ENCODE results near the gene OR8B4.
"Not testable (repeated sequence)": the region's sequence is repeated elsewhere in the genome, so short reads cannot be mapped to it uniquely, and the experiment has no call there.

The OR8B4 gene, protein sequence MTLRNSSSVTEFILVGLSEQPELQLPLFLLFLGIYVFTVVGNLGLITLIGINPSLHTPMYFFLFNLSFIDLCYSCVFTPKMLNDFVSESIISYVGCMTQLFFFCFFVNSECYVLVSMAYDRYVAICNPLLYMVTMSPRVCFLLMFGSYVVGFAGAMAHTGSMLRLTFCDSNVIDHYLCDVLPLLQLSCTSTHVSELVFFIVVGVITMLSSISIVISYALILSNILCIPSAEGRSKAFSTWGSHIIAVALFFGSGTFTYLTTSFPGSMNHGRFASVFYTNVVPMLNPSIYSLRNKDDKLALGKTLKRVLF

GRCh38 chr11:124424384-124424921, at the start of gene OR8B4:
Gene OR8B4 (minus strand): TSS chr11:124424871. CDS start chr11:124424871, 0 bp downstream.
- DNase-seq (ENCODE audit: low read depth), result no peak

GRCh38 chr11:124474079-124474478, 49.4 kb upstream of the OR8B4 start:
- no peak for DNase-seq (ENCODE audit: low read depth)

GRCh38 chr11:124473476-124473875, 48.8 kb upstream of the OR8B4 start:
- DNase-seq (ENCODE audit: low read depth), result no peak

DNA sequence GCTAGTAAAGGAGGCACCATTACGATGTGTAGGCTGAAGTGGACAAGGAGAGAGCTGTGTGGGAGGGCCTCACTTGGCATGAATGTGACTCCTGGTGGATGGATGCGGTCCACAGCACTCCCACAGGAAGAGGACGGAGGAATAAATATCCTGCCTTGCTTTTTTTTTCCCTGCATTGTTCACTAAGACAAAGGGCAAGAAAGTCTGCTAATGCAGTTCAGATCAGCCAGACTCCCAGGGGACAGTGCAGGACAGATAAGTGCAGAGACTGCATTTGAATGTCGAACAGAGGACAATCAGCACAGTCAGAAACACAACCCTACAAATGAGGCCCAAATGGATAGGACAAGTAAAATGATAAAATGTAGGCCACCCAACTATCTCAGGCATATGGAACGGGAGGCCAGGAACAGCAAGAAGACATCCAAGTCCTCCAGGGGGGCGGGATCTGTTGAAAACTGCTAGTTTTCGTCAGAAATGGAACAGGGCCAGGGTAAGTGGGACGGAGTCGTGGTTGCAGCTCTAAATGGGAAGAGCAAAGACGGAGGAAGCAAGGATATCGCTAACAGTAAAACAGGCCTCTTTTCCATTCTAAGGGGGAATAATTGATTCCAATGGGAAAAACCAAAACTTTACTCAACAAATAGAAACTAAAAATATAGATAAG, 46.0 kb upstream of the OR8B4 start:
- DNase-seq (ENCODE audit: low read depth), result no peak

GRCh38 chr11:124467381-124467927, 42.8 kb upstream of the OR8B4 start:
- no peak for DNase-seq (ENCODE audit: low read depth)

DNA sequence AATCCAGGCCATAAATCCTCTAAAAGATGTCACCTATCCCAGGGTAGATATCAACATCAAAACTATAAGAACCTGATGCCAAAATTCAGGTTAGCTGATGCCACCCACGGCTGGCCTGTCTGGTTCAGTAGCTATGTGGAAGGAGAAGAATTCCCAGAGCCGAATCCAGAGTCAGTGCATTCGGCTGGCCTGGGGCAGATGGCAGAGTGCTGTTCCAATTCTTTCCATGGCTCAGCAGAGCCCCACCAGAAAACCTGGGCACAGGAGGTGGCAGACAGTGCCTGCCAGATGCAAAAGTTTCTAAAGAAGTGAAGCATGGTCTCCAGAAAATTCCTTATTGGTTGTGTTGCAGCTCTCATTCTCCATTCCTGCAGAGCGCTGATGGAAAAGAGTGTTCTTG, 40.7 kb upstream of the OR8B4 start:
- no peak for DNase-seq (ENCODE audit: low read depth)

- no peak for DNase-seq (ENCODE audit: low read depth)
Measured at GRCh38 chr11:124463990-124464389, 39.3 kb upstream of the OR8B4 start.

GRCh38 chr11:124463324-124463723, 38.7 kb upstream of the OR8B4 start:
- DNase-seq (ENCODE audit: low read depth), result no peak

- DNase-seq (ENCODE audit: low read depth), result no peak
Measured at GRCh38 chr11:124460459-124460858, 35.8 kb upstream of the OR8B4 start.

- not testable (repeated sequence) for DNase-seq (ENCODE audit: low read depth)
Measured at GRCh38 chr11:124459379-124459778, 34.7 kb upstream of the OR8B4 start.

DNA sequence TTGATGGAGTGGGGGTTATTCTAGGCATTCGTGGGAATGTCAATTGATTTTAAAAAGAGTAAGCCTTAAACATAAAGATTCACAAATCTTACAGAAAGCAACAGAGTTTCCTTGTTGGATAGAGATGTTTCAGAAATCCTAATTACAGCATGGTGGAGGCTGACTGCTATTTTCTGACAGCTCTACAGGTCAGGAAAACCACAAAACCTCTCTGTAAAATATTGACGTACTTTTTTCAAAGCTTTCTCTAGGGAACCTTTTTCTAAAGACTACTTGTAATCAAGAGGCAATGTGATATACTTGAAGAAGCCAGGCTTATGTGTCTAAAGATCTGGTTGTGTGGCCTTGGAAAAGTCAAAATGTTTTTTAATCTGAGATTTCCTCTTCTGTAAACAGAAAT, 29.9 kb upstream of the OR8B4 start:
- no peak for DNase-seq (ENCODE audit: low read depth)

DNA sequence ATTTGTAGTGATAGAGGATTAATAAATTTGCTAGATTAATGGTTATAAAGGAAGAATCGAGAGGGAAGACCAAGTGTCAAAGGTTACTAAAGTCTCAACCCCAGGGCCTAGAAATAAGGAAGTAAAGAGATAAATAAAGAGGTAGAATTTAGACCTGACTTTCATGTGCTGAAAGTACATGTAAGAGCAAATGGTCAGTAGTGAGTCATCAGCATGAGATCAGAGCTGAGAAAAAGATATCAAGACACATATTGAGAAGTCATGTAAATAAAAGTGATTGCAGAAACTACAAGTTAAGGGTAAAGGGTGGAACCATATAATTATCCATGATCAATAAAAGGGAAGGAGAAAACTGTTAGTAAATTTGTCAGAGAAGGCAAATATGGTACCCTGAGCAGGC, 22.2 kb upstream of the OR8B4 start:
- no peak for DNase-seq (ENCODE audit: low read depth)

DNA sequence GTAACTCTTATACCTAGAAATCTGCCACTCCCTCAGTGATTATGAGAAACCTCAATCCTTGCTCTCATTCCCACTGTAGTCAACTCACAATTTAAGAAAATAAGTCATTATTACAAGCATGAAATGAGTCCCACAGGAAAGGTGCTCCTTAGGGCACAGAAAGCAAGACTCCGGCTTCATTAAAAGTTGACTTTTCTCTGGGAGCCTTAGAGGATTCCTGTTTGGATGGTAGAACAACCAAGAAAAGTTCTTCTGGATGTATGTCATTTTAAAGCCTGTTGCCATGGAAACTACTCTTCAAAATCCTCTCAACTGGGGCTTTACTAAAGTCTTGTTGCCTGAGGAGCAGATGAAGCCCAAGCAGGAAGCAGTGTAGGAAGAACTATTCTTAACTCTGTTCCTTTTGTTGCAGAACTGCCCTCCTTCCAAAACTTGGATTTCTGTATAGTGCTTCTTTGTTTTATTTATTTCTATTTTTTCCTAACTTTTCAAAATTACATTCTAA, 21.0 kb upstream of the OR8B4 start, which contains the start of gene OR8B8:
TSS of gene OR8B8 (minus strand) at position 51 of the 505 bp plus-strand sequence. CDS start 4,611 bp downstream, outside the sequence.
- no peak for DNase-seq (ENCODE audit: low read depth)

DNA sequence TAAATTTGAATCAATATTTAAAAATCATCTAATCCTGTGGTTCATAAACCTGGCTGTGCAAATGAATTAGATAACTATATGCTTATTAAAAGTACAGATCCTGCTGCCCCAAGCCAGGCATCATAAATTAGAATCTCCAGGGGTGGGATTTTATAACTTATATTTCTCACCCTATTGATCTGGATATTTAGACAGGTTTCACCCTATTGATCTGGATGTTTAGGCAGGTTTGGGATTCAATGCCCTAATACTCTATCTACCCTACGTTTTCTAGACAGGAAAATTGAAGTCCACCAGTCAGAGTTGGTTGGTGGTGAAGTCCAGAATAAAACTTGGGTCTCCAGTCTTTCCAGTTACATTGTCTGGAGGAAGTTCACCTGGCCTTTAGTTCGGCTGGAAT, 18.2 kb upstream of the OR8B4 start:
- DNase-seq (ENCODE audit: low read depth), result no peak

DNA sequence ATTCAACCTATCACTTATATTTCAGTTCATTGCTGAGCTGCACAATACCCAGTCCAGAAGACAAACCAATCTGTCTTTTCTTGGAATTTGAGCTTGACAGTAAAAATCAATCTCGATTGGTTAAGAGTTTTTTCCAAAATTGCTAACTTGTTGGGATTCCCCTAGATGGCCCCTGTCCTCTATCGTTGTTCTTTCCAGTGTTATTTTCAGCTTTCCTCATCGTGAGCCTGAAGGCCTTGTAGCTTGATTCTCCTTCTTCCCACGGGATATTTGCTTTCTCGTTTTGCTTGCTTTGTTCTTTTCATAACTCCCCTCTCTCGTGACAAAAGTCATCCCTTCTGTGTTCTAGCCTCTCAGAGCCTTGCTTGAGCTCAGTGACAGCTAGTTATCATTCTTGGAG, 17.8 kb upstream of the OR8B4 start:
- DNase-seq (ENCODE audit: low read depth), result no peak

GRCh38 chr11:124441519-124441918, 16.8 kb upstream of the OR8B4 start:
- no peak for DNase-seq (ENCODE audit: low read depth)

DNA sequence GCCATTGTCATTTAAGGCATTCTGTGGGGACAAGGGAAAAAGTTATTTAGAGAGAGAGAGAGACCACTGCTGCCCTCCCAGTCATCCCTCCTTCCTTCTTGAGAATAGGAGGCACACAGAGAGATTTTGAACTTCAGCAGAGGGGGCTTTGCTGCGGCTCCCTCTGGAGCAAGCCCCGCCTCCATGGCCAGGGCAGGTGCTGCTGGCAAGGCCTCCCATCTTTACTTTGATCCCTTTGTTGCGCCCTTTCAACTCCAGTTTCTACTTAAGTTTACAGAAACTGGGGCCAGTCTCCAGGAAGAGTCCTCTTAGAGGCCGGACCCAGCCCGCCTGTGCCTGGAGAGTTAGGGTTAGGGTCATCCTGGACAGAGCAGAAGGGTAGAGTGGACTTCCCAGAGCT, 16.4 kb upstream of the OR8B4 start:
- DNase-seq (ENCODE audit: low read depth), result no peak

DNA sequence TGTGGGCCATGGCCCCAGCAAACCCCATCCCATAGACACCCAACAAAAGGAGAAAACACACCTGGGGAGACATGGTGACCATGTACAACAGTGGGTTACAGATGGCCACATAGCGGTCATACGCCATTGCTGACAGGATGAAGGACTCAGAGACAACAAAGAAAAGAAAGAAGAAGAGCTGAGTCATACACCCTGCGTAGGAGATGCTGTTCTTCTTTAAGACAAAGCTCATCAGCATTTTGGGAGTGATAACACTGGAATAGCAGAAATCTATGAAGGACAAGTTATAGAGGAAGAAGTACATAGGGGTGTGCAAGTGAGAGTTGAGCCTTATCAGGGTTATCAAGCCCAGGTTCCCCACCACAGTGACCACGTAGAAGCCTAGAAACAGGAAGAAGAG, 15.9 kb upstream of the OR8B4 start:
- no peak for DNase-seq (ENCODE audit: low read depth)

- DNase-seq (ENCODE audit: low read depth), result no peak
Measured at GRCh38 chr11:124434699-124435098, 10.0 kb upstream of the OR8B4 start.

DNA sequence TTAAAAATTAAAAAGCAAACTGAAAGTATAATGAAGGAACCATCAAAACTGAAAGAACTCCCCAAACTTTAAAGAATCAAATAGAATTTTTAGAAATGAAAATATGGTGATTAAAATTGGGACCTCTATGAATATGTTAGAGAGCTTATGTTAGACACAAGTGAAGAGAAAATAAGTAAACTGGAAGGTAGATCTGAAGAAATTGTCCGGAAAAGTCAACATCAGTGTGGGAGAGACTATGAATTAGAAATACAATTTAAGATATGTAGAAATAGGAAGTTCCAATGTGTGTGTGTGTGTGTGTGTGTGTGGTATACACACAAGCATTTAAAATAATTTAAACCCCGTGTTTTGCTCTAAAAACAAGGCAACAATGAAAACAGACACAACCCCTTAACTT, 4.9 kb upstream of the OR8B4 start:
- DNase-seq (ENCODE audit: low read depth), result no peak

GRCh38 chr11:124421043-124421442, 3.6 kb downstream of the OR8B4 start:
- DNase-seq (ENCODE audit: low read depth), result no peak

DNA sequence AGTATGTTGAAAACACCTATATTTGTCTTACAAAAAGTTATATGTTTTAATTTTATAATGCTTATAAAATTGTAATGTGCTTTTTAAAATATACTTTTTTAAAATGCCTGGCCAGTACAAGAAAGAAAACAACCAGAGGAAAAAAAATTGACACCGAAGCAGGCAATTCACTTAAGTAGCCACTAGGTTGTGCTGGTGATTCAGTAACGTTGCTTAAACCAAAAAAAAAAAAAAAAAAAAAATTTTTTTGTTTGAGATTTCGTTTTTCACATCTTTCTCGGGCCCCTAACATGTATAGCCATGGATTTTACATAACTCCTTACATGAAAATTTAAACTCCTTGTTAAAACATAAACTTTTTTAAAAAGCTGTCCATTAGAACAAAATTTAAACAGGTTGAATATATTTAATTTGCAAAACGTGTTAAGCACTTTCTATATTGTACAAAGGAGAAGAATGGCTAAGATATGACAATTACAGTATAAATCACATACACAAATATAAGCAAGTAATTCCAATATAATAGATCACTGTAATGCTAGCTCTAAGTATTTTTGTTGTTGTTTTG, 9.2 kb downstream of the OR8B4 start:
- no peak for DNase-seq (ENCODE audit: low read depth)

DNA sequence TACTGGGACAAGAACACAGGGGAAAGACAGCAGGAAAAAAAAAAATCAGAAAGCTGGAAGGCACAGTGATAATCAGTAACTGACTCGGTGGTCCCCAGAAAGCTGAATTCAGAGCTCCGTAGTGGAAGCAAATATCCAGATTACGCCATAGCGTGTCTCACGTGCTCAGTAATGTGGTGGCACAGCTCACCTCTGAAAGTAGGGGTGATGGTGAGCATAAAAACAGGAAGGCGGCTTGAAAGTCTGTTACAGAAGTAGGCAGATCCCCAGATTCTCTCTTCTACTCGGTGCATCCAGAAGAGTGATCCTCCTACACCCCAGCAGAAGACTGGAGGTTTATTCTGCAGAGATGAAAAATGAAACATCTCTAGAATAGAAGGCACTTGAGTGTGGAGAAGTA, 14.8 kb downstream of the OR8B4 start:
- no peak for DNase-seq (ENCODE audit: low read depth)
